HG02981 (cell line): ENCODE measurements around the gene FRMD4A.
"Not testable (repeated sequence)": the region's sequence is repeated elsewhere in the genome, so short reads cannot be mapped to it uniquely, and the experiment has no call there.

Source experiments
- ATAC-seq: cut with Tn5 transposase; IDR thresholded peaks from one replicate; pipeline ENCODE4 v1.9.1; 2021; ENCODE audit warnings: mild to moderate bottlenecking, moderate library complexity; ENCODE audit not compliant: unreplicated experiment

Gene FRMD4A

GRCh38 chr10:13865758-13866491 lies 464.8 kb downstream of the FRMD4A start:
- ATAC-seq, result no peak

GRCh38 chr10:13865220-13865619 lies 465.5 kb downstream of the FRMD4A start:
- ATAC-seq, result not testable (repeated sequence)

DNA sequence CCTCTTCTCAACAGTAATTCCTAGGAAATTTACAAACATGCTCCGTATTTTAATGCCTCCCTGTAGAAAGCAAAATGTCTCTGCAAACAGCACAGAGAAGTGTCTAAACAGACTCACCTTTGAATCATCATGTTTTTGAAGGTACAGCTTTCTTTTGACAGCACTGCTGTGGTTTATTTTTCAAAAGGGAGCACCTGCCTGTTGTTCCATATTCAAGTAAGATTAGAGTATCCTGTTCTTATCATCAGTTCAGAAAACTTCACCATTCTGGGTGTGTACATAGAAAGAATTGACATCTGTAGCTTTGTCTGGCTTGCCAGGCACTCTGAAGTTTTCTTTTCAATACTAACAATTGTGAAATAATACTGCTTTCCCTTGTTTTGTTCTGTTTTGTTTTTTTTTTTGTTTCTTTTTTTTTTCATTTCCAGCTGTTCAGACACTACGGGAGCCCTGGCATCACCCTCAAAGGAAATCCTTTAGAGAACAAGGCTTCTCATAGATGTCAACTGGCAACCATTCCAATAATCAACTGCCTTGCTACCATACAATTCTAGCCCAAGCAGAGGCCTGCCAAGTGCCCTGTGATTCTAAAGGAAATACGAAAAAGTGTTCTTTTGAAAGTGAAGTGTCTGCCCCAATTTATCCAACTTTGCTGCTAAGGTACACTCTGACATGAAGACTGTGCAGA lies 468.0 kb downstream of the FRMD4A start:
- ATAC-seq, result no peak

- ATAC-seq, result no peak
Observed at GRCh38 chr10:13860886-13861285, 469.8 kb downstream of the FRMD4A start.

- ATAC-seq, result no peak
Observed at GRCh38 chr10:13859979-13860654, 470.6 kb downstream of the FRMD4A start.

- no peak for ATAC-seq
Observed at GRCh38 chr10:13858709-13859108, 472.0 kb downstream of the FRMD4A start.

DNA sequence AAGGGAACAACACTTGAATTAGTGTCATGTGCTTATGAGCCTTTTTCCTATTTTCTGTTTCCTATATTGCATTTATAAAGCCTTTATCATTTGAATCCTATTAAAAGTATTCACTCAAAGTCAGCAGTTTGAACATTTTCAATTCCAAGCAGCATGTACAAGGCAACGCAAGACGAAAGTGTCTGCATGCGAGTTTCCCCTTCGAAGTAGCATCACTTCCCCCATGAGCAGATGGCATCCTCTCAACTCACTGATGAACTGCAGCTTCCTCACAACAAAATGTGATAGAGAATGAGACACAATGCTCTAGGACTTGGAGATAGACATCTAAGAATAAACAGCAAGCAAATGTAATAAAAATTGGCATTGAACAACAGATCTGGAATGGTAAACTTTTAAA lies 473.3 kb downstream of the FRMD4A start:
- ATAC-seq, result no peak

GRCh38 chr10:13853854-13854253 lies 476.9 kb downstream of the FRMD4A start:
- no peak for ATAC-seq

GRCh38 chr10:13852872-13853271 lies 477.9 kb downstream of the FRMD4A start:
- no peak for ATAC-seq

DNA sequence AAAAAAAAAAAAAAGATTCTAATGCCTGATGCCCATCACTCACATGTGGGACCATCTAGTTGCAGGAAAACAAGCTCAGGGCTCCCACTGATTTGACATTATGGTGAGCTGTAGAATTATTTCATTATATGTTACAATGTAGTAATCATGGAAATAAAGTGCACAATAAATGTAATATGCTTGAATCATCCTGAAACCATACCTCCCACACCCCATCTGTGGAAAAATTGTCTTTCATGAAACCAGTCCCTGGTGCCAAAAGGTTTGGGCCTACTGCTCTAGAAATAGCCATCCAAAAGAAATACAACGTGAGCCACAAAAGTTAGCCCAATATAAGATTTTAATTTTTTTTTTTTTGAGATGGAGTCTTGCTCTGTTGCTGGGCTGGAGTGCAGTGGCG lies 478.8 kb downstream of the FRMD4A start:
- ATAC-seq, result no peak

GRCh38 chr10:13848520-13849445 lies 481.9 kb downstream of the FRMD4A start:
- ATAC-seq, result no peak

GRCh38 chr10:13847201-13847631 lies 483.5 kb downstream of the FRMD4A start:
- ATAC-seq, result no peak

DNA sequence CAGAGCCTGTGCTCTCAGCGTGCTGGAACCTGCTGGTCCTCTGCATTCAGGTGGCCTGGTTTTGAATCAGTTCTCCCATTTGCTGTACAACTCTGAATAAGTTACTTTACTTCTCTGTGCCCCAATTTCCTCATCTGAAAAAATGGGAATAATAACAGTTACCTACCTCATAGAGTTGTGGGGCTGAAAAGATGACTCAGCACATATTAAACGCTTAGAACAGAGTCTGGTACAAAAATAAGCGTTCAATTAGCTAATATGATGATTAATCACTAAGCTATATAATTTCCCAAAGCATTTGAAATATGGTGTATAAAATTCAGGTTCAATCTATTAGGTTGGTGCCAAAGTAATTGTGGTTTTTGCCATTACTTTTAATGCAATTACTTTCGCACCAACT lies 484.8 kb downstream of the FRMD4A start:
- no peak for ATAC-seq

- no peak for ATAC-seq
Observed at GRCh38 chr10:13844651-13845050, 486.1 kb downstream of the FRMD4A start.

DNA sequence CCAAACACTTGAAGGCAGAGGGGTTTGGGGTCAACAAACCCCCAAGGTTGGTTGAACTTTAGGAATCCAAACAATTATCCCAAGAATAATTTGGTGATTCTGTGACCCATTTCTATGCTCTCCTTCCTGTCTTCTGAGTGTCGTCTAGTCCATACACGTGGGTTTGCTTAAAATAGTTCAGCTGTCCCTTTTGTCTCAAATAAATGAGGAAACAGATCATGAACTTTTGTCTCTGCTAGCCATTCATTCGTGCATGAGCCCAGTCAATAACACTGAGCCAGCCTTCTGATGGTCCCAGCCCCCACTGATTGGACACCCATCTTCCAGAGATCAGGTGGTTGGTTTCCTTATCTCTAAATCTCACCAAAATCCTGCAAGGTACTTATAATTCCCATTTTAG lies 488.6 kb downstream of the FRMD4A start:
- no peak for ATAC-seq

GRCh38 chr10:13840036-13840435 lies 490.7 kb downstream of the FRMD4A start:
- ATAC-seq, result no peak

GRCh38 chr10:13839430-13839990 lies 491.2 kb downstream of the FRMD4A start:
- no peak for ATAC-seq

DNA sequence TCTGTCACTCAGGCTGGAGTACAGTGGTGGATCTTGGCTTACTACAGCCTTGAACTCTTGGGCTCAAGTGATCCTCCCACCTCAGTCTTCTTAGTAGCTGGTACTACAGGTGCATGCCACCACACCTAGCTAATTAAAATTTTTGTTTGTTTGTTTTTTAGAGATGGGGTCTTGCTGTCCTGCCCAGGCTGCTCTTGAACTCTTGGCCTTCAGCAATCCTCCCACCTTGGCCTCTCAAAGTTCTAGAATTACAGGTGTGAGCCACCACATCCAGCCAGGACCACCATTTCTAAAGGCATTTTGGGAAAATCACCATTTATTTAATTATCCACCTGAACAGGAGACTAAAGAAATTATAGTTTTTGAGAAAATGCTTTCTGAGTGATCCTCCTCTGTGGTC lies 491.7 kb downstream of the FRMD4A start:
- no peak for ATAC-seq

DNA sequence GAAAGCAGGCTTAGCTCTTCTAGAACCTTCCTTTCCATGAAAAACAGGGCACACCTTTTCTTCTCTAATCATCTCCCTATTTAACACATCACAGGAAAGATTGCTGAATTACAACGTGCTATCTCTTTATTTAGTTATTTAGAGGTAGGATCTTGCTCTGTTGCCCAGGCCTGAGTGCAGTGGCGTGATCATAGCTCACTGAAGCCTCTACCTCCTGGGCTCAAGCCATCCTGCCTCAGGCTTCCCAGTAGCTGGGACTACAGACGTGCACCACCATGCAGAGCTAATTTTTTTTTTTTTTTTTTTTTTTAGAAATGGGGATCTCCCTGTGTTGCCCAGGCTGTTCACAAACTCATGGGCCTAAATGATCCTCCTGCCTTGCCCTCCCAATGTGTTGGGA lies 492.8 kb downstream of the FRMD4A start:
- no peak for ATAC-seq

- ATAC-seq, result no peak
Observed at GRCh38 chr10:13834581-13835286, 496.0 kb downstream of the FRMD4A start.
